HG02610 (cell line): ENCODE results near the gene GPC6.

Experiments used
- ATAC-seq: cut with Tn5 transposase; IDR thresholded peaks from one replicate; pipeline ENCODE4 v1.9.1; 2021; ENCODE audit warnings: mild to moderate bottlenecking, moderate library complexity; ENCODE audit not compliant: unreplicated experiment

Gene GPC6

GRCh38 chr13:94218537-94218936 is 991.9 kb downstream of the GPC6 start:
- no peak for ATAC-seq

- no peak for ATAC-seq
Observed at GRCh38 chr13:94218951-94219350, 992.3 kb downstream of the GPC6 start.

GRCh38 chr13:94224670-94225069 is 998.1 kb downstream of the GPC6 start:
- ATAC-seq, result no peak

GRCh38 chr13:94227255-94227879 is 1000.8 kb downstream of the GPC6 start:
- ATAC-seq, result no peak

- no peak for ATAC-seq
Observed at GRCh38 chr13:94228763-94229162, 1002.2 kb downstream of the GPC6 start.

- no peak for ATAC-seq
Observed at GRCh38 chr13:94232161-94232950, 1005.7 kb downstream of the GPC6 start.

GRCh38 chr13:94232956-94233355 is 1006.3 kb downstream of the GPC6 start:
- ATAC-seq, result no peak

GRCh38 chr13:94233401-94233800 is 1006.8 kb downstream of the GPC6 start:
- ATAC-seq, result no peak

GRCh38 chr13:94233837-94234236 is 1007.2 kb downstream of the GPC6 start:
- ATAC-seq, result no peak

- ATAC-seq, result no peak
Observed at GRCh38 chr13:94234738-94235137, 1008.1 kb downstream of the GPC6 start.

GRCh38 chr13:94236132-94236531 is 1009.5 kb downstream of the GPC6 start:
- ATAC-seq, result no peak

GRCh38 chr13:94236872-94237271 is 1010.3 kb downstream of the GPC6 start:
- no peak for ATAC-seq

- ATAC-seq, result no peak
Observed at GRCh38 chr13:94239135-94239534, 1012.5 kb downstream of the GPC6 start.

GRCh38 chr13:94242554-94242953 is 1015.9 kb downstream of the GPC6 start:
- no peak for ATAC-seq

GRCh38 chr13:94243551-94243950 is 1016.9 kb downstream of the GPC6 start:
- ATAC-seq, result no peak

- no peak for ATAC-seq
Observed at GRCh38 chr13:94246495-94246894, 1019.9 kb downstream of the GPC6 start.

GRCh38 chr13:94247890-94248289 is 1021.3 kb downstream of the GPC6 start:
- no peak for ATAC-seq

- no peak for ATAC-seq
Observed at GRCh38 chr13:94248454-94249228, 1022.0 kb downstream of the GPC6 start.

GRCh38 chr13:94249512-94249911 is 1022.9 kb downstream of the GPC6 start:
- no peak for ATAC-seq

- no peak for ATAC-seq
Observed at GRCh38 chr13:94251831-94252608, 1025.4 kb downstream of the GPC6 start.

- no peak for ATAC-seq
Observed at GRCh38 chr13:94254737-94255136, 1028.1 kb downstream of the GPC6 start.
